Ascending aorta (tissue), 2 donors: Measurements from ENCODE around the gene CELSR2. TPM values are rescaled to one million over a fixed set of nuclear protein-coding genes. Genes with fewer than 3 reads are reported as not detected.
A peak's percentile ranks its signal among the peaks of the same experiment; 100 is the strongest.

Experiments
- DNase-seq, 2 donors: peaks; one replicate each; pipeline ENCODE4 v3.0.0-alpha.2; 2019; ENCODE audit warnings: low spot score in 2 of 2
- H3K27ac ChIP-seq, 2 donors: fragments of 200-600 bp; sonication (generic); one replicate each; pipeline ENCODE4 v1.5.1; 2016 to 2017; ENCODE audit warnings: mild to moderate bottlenecking in 1 of 2
- H3K27me3 ChIP-seq: fragments of 200-600 bp; sonication (generic); one replicate; pipeline ENCODE4 v1.5.1; 2017
- H3K36me3 ChIP-seq, 2 donors: fragments of 200-600 bp; sonication (generic); one replicate each; pipeline ENCODE4 v1.5.1; 2016
- H3K4me1 ChIP-seq, 2 donors: fragments of 200-600 bp; sonication (generic); one replicate each; pipeline ENCODE4 v1.5.1; 2016 to 2017; ENCODE audit warnings: mild to moderate bottlenecking in 1 of 2
- H3K4me3 ChIP-seq, 2 donors: fragments of 200-600 bp; sonication (generic); one replicate each; pipeline ENCODE4 v1.5.1; 2016 to 2017; ENCODE audit warnings: mild to moderate bottlenecking in 1 of 2
- H3K9me3 ChIP-seq, 2 donors: fragments of 200-600 bp; sonication (generic); one replicate each; pipeline ENCODE4 v1.5.1; 2016
- CTCF ChIP-seq, 3 experiments: fragments of 200-600 bp in 2 of 3; fragments of 450-650 bp in 1 of 3; sonication (generic) in 2 of 3; IDR thresholded peaks; one replicate each; pipeline ENCODE4 v1.5.1; 2016 to 2019; ENCODE audit warnings: antibody characterized with exemption in 3 of 3, mild to moderate bottlenecking in 1 of 3, moderate library complexity in 1 of 3
- intact Hi-C: fragments of 100-400 bp; cut with DNase I; formaldehyde crosslinking; loops from one replicate; pipeline ENCODE4 v1.15.1; 2023
- total RNA-seq: library from RNA; depleted of rRNA; stranded (reverse); fragments of >200 nt; gene quantifications from one replicate; pipeline ENCODE4 v1.1.0, GENCODE V29; 2016

CELSR2 gene
- total RNA-seq, 1 donor from 2014 or later = 3.6 TPM

- H3K4me1 ChIP-seq = no peaks in the 10 kb centered on the region
- H3K27me3 ChIP-seq = no peaks in the 10 kb centered on the region
- no peaks in the 10 kb centered on the region for H3K36me3 ChIP-seq
- DNase-seq = no peak
- no peaks in the 10 kb centered on the region for H3K9me3 ChIP-seq
- TF ChIP-seq CTCF (IDR thresholded peaks at IDR 0.05) = no peak
- no peak overlapping the region for H3K4me3 ChIP-seq
- intact Hi-C loops = no loop called here
- no peak overlapping the region for H3K27ac ChIP-seq
Observed at GRCh38 chr1:109261578-109261977, 12.2 kb downstream of the CELSR2 start.

GRCh38 chr1:109262231-109263055 is 13.1 kb downstream of the CELSR2 start:
- Histone ChIP-seq H3K36me3 (no peaks in the 10 kb centered on the region), H3K4me1 (no peaks in the 10 kb centered on the region), H3K27ac (no peak overlapping the region), H3K27me3 (no peaks in the 10 kb centered on the region), H3K9me3 (no peaks in the 10 kb centered on the region), H3K4me3 (no peak overlapping the region)
- intact Hi-C loops = loop anchor here (1.0 kb wide), 1 partner anchor 137 kb away; no protein-coding TSS in a partner anchor
- no peak for TF ChIP-seq CTCF (IDR thresholded peaks at IDR 0.05)
- no peak for DNase-seq

DNA sequence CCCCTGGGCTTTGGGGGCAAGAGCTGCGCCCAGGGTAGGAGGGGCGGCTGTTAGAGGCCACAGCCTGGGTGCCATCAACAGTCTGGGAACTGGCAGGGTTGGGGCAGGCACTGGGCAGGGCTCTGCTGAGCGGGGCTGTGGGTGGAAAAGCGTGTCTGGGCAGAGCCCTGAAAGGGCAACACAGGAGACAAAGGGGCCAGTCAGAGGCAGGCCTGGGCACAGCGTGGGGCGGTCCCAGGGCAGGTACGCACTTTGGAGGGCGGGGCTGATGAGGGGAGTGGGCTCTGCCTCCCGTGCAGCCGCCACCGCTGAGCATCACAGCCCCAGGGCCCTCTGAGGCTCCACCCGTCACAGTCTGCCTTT is 13.9 kb downstream of the CELSR2 start:
- TF ChIP-seq CTCF (IDR thresholded peaks at IDR 0.05) = no peak
- H3K4me3 ChIP-seq = no peak overlapping the region
- no peak for DNase-seq
- no peaks in the 10 kb centered on the region for H3K9me3 ChIP-seq
- H3K27ac ChIP-seq = no peak overlapping the region
- H3K36me3 ChIP-seq = no peaks in the 10 kb centered on the region
- H3K4me1 ChIP-seq = no peaks in the 10 kb centered on the region
- intact Hi-C loops = loop anchor here (1.0 kb wide), 1 partner anchor 136 kb away; no protein-coding TSS in a partner anchor
- no peaks in the 10 kb centered on the region for H3K27me3 ChIP-seq

GRCh38 chr1:109263597-109264378 is 14.4 kb downstream of the CELSR2 start:
- intact Hi-C loops = loop anchor here (1.0 kb wide), 1 partner anchor 136 kb away; no protein-coding TSS in a partner anchor
- DNase-seq = peak; percentile 34 to 87
- Histone ChIP-seq H3K4me1 (no peaks in the 10 kb centered on the region), H3K4me3 (no peak overlapping the region), H3K27me3 (no peaks in the 10 kb centered on the region), H3K36me3 (peaks cover 0 to under 1% of the 10 kb centered on the region in 2 donors), H3K27ac (no peak overlapping the region), H3K9me3 (no peaks in the 10 kb centered on the region)
- TF ChIP-seq CTCF (IDR thresholded peaks at IDR 0.05) = peak; percentile 85 to 97 (median 93)

- no peak for TF ChIP-seq CTCF (IDR thresholded peaks at IDR 0.05)
- Histone ChIP-seq H3K27ac (no peak overlapping the region), H3K27me3 (no peaks in the 10 kb centered on the region), H3K4me3 (no peak overlapping the region), H3K4me1 (no peaks in the 10 kb centered on the region), H3K9me3 (no peaks in the 10 kb centered on the region), H3K36me3 (peaks cover under 1 to 4% of the 10 kb centered on the region in 2 donors)
- intact Hi-C loops = no loop called here
- DNase-seq = no peak
Observed at GRCh38 chr1:109264379-109264755, 15.0 kb downstream of the CELSR2 start.
